ENCODE results near the gene THEMIS.
A peak's percentile ranks its signal among the peaks of the same experiment; 100 is the strongest.
"Not testable (repeated sequence)": the region's sequence is repeated elsewhere in the genome, so short reads cannot be mapped to it uniquely, and the experiment has no call there.

The THEMIS gene

GRCh38 chr6:127791779-127792528, 108.9 kb downstream of the THEMIS start:
- DNase-seq: no peak

- no peak for DNase-seq
Measured at GRCh38 chr6:127790571-127790970, 110.3 kb downstream of the THEMIS start.

- no peak for DNase-seq
Measured at GRCh38 chr6:127786109-127786508, 114.7 kb downstream of the THEMIS start.

- no peak for DNase-seq
Measured at GRCh38 chr6:127784468-127784867, 116.4 kb downstream of the THEMIS start.

GRCh38 chr6:127781636-127782272, 119.1 kb downstream of the THEMIS start:
- not testable (repeated sequence) for DNase-seq

- DNase-seq: no peak
Measured at GRCh38 chr6:127776320-127776719, 124.5 kb downstream of the THEMIS start.

- DNase-seq: no peak
Measured at GRCh38 chr6:127775371-127775770, 125.5 kb downstream of the THEMIS start.

- DNase-seq: no peak
Measured at GRCh38 chr6:127768745-127769144, 132.1 kb downstream of the THEMIS start.

GRCh38 chr6:127768223-127768622, 132.6 kb downstream of the THEMIS start:
- no peak for DNase-seq

GRCh38 chr6:127765949-127766348, 134.9 kb downstream of the THEMIS start:
- no peak for DNase-seq

- no peak for DNase-seq
Measured at GRCh38 chr6:127762284-127762683, 138.6 kb downstream of the THEMIS start.

GRCh38 chr6:127761084-127761483, 139.8 kb downstream of the THEMIS start:
- DNase-seq: no peak

GRCh38 chr6:127749095-127749494, 151.8 kb downstream of the THEMIS start:
- DNase-seq: no peak

GRCh38 chr6:127748290-127748689, 152.6 kb downstream of the THEMIS start:
- DNase-seq: no peak

GRCh38 chr6:127738423-127738822, 162.4 kb downstream of the THEMIS start:
- no peak for DNase-seq

- no peak for DNase-seq
Measured at GRCh38 chr6:127737768-127738167, 163.1 kb downstream of the THEMIS start.

- DNase-seq: peak; percentile 46
Measured at GRCh38 chr6:127737009-127737486, 163.8 kb downstream of the THEMIS start.

GRCh38 chr6:127732927-127733326, 167.9 kb downstream of the THEMIS start:
- no peak for DNase-seq

GRCh38 chr6:127727260-127727953, 173.5 kb downstream of the THEMIS start:
- no peak for DNase-seq

- no peak for DNase-seq
Measured at GRCh38 chr6:127725821-127726220, 175.0 kb downstream of the THEMIS start.

GRCh38 chr6:127718694-127719093, 182.2 kb downstream of the THEMIS start:
- DNase-seq: no peak

- DNase-seq: no peak
Measured at GRCh38 chr6:127717384-127717783, 183.5 kb downstream of the THEMIS start.

- DNase-seq: no peak
Measured at GRCh38 chr6:127716465-127716864, 184.4 kb downstream of the THEMIS start.

- DNase-seq: no peak
Measured at GRCh38 chr6:127710668-127711067, 190.2 kb downstream of the THEMIS start.

All from NCI-H1092 (cell line).